SU-DHL-6 (cell line): ENCODE data around the gene KICS2.

Experiments
- CTCF ChIP-seq: fragments of 200-600 bp; sonication (generic); IDR thresholded peaks from one replicate; pipeline ENCODE4 v1.5.1; 2017; ENCODE audit warnings: antibody characterized with exemption, mild to moderate bottlenecking, low read length, moderate library complexity; ENCODE audit not compliant: insufficient read depth, poor library complexity, severe bottlenecking
- EZH2phosphoT487 ChIP-seq: fragments of 200-600 bp; sonication (generic), shearing (Covaris generic); conservative IDR thresholded peaks from 2 replicates; pipeline ENCODE4 v1.6.1; 2018; ENCODE audit warnings: mild to moderate bottlenecking, antibody characterized with exemption, low read length, moderate library complexity, mixed read lengths

GRCh38 chr12:64177001-64177400 is 45.1 kb downstream of the KICS2 start:
- TF ChIP-seq CTCF, result no peak
- TF ChIP-seq EZH2phosphoT487, result no peak
